IPS-15b (cell line): ENCODE results near the gene MTUS2.

Experiments used
- H3K27me3 ChIP-seq: one replicate; pipeline ENCODE4 v1.6.1; 2013; ENCODE audit warnings: low read length; ENCODE audit not compliant: control insufficient read depth, insufficient read depth
- H3K36me3 ChIP-seq: one replicate; pipeline ENCODE4 v1.6.1; 2013; ENCODE audit warnings: low read length; ENCODE audit not compliant: control insufficient read depth, insufficient read depth
- H3K4me1 ChIP-seq: one replicate; pipeline ENCODE4 v1.6.1; 2013; ENCODE audit warnings: mild to moderate bottlenecking, low read length; ENCODE audit not compliant: control insufficient read depth, insufficient read depth
- H3K4me3 ChIP-seq: one replicate; pipeline ENCODE4 v1.5.1; 2013; ENCODE audit warnings: low read depth, low read length
- H3K9ac ChIP-seq: one replicate; pipeline ENCODE4 v1.6.1; 2013; ENCODE audit warnings: low read depth, mild to moderate bottlenecking, low read length
- H3K9me3 ChIP-seq: one replicate; pipeline ENCODE4 v1.6.1; 2013; ENCODE audit warnings: mild to moderate bottlenecking, low read length; ENCODE audit not compliant: control insufficient read depth, insufficient read depth

Gene MTUS2

DNA sequence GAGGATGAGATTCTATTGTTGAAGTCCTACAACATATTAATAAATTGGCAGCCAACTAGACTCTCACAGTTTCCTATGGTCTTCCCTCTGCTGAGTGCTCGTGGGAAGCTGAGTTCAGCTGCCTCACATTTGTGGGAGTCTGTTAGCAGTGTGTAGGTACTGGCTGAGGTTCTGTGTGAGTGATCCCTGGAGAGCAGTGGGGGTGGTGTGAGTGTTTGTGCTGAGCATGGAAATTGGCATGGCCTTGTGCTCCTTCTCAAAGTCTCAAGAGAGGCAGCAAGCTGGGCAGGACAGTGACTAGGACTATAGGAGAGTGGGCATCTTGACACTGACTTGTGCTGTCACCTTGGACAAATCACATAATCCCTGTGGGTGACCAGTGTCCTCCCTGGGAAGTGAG, 298.3 kb downstream of the MTUS2 start:
- Histone ChIP-seq H3K4me1 (no peaks in the 10 kb centered on the region), H3K9me3 (no peaks in the 10 kb centered on the region), H3K36me3 (no peaks in the 10 kb centered on the region)

GRCh38 chr13:29125191-29125933, 305.2 kb downstream of the MTUS2 start:
- peaks cover 5% of the 10 kb centered on the region for H3K4me1 ChIP-seq
- H3K4me3 ChIP-seq = no peak overlapping the region
- H3K27me3 ChIP-seq = no peaks in the 10 kb centered on the region
- H3K9ac ChIP-seq = no peak overlapping the region
- H3K9me3 ChIP-seq = no peaks in the 10 kb centered on the region
- H3K36me3 ChIP-seq = no peaks in the 10 kb centered on the region

More for the DNA sequence above, 298.3 kb downstream of the MTUS2 start:
- Histone ChIP-seq H3K9ac (no peak overlapping the region), H3K27me3 (no peaks in the 10 kb centered on the region), H3K4me3 (no peak overlapping the region)

GRCh38 chr13:29125934-29126424, 305.8 kb downstream of the MTUS2 start:
- peaks cover 5% of the 10 kb centered on the region for H3K4me1 ChIP-seq
- no peaks in the 10 kb centered on the region for H3K9me3 ChIP-seq
- H3K27me3 ChIP-seq = no peaks in the 10 kb centered on the region
- no peak overlapping the region for H3K4me3 ChIP-seq
- H3K36me3 ChIP-seq = no peaks in the 10 kb centered on the region
- H3K9ac ChIP-seq = no peak overlapping the region

DNA sequence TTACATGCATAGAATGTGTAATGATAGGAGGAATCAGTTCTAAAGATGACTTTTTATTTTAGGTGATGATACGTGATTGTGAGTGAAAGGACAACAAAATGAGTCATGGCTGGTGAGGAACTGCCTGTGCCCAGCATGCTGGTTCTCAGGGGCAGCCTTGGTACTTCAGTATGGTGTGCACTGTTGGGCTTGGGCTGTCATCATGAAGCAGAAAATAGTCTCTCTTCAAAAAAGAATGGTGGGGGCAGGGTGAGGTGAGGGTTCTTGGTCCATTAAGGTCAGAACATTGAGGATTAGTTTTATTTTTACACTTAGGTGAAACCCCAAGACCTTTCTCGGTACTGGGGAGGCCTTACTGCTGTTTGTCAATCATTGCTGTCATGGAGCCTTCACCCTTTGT, 309.5 kb downstream of the MTUS2 start:
- Histone ChIP-seq H3K4me3 (no peak overlapping the region), H3K36me3 (no peaks in the 10 kb centered on the region), H3K9me3 (no peaks in the 10 kb centered on the region), H3K27me3 (no peaks in the 10 kb centered on the region), H3K9ac (no peak overlapping the region), H3K4me1 (peaks cover 5% of the 10 kb centered on the region)

DNA sequence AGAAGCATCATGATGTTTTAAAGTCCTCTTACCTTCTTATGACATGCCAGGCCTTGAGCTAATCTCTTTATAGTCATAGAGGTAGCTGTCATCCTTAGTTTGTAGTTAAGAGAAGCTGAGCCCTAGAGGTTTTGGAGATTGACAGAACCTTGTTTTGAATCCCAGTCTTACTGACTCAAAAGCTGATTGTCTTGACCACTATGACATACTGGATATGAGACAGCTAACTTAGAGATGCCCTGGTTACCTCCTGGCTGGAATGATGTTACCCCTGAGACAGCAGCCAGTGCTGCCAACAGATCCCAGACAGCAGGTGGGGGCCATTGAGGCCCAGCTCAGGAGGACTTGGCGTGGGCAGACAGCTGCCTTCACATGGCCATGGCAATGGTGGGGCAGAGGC, 311.0 kb downstream of the MTUS2 start:
- Histone ChIP-seq H3K4me3 (no peak overlapping the region), H3K27me3 (no peaks in the 10 kb centered on the region), H3K36me3 (no peaks in the 10 kb centered on the region), H3K9ac (no peak overlapping the region), H3K4me1 (peaks cover under 1% of the 10 kb centered on the region), H3K9me3 (no peaks in the 10 kb centered on the region)

GRCh38 chr13:29131881-29132668, 311.9 kb downstream of the MTUS2 start:
- H3K9me3 ChIP-seq = no peaks in the 10 kb centered on the region
- H3K27me3 ChIP-seq = no peaks in the 10 kb centered on the region
- no peak overlapping the region for H3K9ac ChIP-seq
- H3K36me3 ChIP-seq = no peaks in the 10 kb centered on the region
- no peaks in the 10 kb centered on the region for H3K4me1 ChIP-seq
- H3K4me3 ChIP-seq = no peak overlapping the region

GRCh38 chr13:29136341-29136740, 316.2 kb downstream of the MTUS2 start:
- Histone ChIP-seq H3K4me3 (no peak overlapping the region), H3K27me3 (no peaks in the 10 kb centered on the region), H3K4me1 (no peaks in the 10 kb centered on the region), H3K36me3 (no peaks in the 10 kb centered on the region), H3K9me3 (no peaks in the 10 kb centered on the region), H3K9ac (no peak overlapping the region)

DNA sequence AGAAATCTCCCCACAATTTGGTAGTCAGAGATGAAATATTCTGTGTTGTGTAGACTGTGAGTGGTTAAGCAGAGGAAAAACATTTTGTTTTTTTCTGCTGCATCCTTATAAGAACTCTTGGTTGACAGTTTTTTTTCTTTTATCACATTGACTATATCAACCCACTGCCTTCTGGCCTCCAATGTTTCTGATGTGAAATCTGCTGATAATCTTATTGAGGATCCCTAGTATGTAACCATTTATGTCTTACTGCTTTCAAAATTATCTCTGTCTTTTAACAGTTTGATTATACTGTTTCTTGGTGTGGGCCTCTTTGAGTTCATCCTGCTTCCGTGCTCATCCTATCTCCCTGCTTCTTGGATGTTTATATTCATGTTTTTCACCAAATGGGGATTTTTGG, 316.9 kb downstream of the MTUS2 start:
- no peaks in the 10 kb centered on the region for H3K9me3 ChIP-seq
- no peaks in the 10 kb centered on the region for H3K4me1 ChIP-seq
- no peak overlapping the region for H3K9ac ChIP-seq
- H3K36me3 ChIP-seq = no peaks in the 10 kb centered on the region
- no peak overlapping the region for H3K4me3 ChIP-seq
- no peaks in the 10 kb centered on the region for H3K27me3 ChIP-seq

DNA sequence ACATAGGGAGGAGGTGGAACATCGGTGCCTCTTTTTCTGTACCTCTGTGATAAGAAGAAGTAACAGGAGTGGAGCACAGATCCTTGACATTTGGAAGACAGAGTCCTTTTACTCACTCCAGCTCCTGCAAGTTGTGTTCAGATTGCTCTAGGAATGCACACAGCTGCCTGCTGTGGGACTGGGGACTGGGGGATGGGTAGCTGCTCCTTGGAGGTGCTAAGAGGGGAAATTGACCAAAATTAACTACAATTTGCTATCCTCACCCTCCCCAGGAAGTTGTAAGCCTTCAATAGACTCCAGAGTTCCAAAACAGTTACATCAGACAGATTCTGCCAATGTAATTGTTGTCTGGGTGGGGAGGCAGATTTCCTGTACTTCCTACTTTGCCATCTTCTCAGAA, 317.9 kb downstream of the MTUS2 start:
- H3K9ac ChIP-seq = no peak overlapping the region
- H3K9me3 ChIP-seq = no peaks in the 10 kb centered on the region
- no peak overlapping the region for H3K4me3 ChIP-seq
- H3K4me1 ChIP-seq = no peaks in the 10 kb centered on the region
- H3K27me3 ChIP-seq = no peaks in the 10 kb centered on the region
- H3K36me3 ChIP-seq = no peaks in the 10 kb centered on the region

DNA sequence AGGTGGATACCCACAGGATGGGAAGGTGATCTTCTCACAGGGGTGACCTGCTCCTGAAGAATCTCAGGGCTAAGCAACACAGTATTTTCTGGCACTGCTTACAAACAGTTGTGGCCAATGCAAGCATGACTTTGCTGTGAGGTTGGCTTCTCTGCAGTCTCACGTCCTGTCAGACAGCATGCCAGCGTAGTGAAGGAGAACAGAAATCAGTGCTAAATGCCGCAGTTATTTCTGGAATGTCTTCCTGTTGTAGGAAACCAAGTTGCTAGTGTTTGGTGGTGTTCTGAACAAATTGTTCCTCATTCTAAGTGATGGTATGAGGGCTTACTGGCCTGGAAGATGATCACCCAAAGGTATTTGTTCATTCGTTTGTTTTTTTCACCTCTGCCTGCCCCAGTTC, 320.1 kb downstream of the MTUS2 start:
- Histone ChIP-seq H3K4me3 (no peak overlapping the region), H3K27me3 (no peaks in the 10 kb centered on the region), H3K9ac (no peak overlapping the region), H3K9me3 (no peaks in the 10 kb centered on the region), H3K36me3 (no peaks in the 10 kb centered on the region), H3K4me1 (no peaks in the 10 kb centered on the region)

DNA sequence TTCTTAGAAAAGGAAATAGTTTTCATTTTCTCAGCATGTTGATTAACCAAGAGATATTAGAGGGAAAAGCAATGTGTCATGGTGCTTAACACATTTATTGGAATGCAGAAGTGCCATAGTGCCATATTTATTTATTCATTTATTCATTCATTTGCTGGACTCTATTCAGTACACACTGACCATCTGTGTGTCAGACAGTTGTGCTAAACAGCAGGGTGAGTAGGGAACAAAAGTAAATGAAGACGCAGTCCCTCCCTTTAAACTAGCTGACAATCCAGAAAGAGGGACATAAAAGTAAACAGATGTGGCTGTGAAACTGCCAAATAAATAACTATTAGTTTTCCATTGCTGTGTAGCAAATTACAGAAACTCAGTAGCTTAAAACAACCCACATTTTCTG, 323.7 kb downstream of the MTUS2 start:
- no peak overlapping the region for H3K9ac ChIP-seq
- no peaks in the 10 kb centered on the region for H3K4me1 ChIP-seq
- no peaks in the 10 kb centered on the region for H3K9me3 ChIP-seq
- H3K4me3 ChIP-seq = no peak overlapping the region
- H3K27me3 ChIP-seq = no peaks in the 10 kb centered on the region
- no peaks in the 10 kb centered on the region for H3K36me3 ChIP-seq

DNA sequence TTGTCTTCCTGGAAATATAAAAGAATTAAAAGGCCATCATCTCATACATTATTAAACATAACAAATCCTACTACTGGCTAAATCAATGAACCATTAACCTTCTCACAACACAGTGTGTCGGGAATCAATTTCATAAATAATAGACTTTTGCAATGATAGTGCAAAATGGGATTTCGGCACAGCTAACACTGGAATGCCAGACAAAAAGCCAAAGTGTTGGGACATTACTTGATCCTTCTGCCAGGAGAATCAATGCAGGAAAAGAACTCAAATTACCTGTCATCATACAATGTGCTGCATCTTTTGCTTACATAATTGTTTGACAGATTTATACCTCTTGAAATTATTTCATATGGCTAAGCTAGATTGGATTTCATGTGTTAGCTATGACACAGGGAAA, 334.3 kb downstream of the MTUS2 start:
- Histone ChIP-seq H3K27me3 (no peaks in the 10 kb centered on the region), H3K4me1 (no peaks in the 10 kb centered on the region), H3K9me3 (no peaks in the 10 kb centered on the region), H3K9ac (no peak overlapping the region), H3K36me3 (no peaks in the 10 kb centered on the region), H3K4me3 (no peak overlapping the region)
